HepG2 (cell line): Measurements from ENCODE around the gene NFRKB. TPM values are rescaled to one million over a fixed set of nuclear protein-coding genes. Genes with fewer than 3 reads are reported as not detected.

Source experiments
- ATAC-seq: fragments of 200-7000 bp; cut with Tn5 transposase; 3 replicates; pipeline ENCODE4 v1.9.1; 2020; ENCODE audit warnings: mild to moderate bottlenecking, moderate library complexity
- BruUV-seq: library from RNA; stranded (reverse); fragments of 400-500 nt; replicated peaks from 2 replicates; lab custom pipeline; 2021; lab: Mats Ljungman, UMichigan
- CTCF ChIA-PET: fragments of 300-600 bp; formaldehyde crosslinking; extraction: SDS; loops from one replicate; lab custom pipeline; 2021; ENCODE audit warnings: low total read pairs, inconsistent platforms, low intra/inter-chr PET ratio; lab: Yijun Ruan, JAX
- POLR2A ChIA-PET: fragments of 350-600 bp; sonication (Branson Sonifier 250); formaldehyde crosslinking; loops from one replicate; lab custom pipeline; 2020; ENCODE audit warnings: antibody characterized with exemption, inconsistent platforms; lab: Yijun Ruan, JAX
- DNase-seq: peaks from one replicate; pipeline ENCODE4 v3.0.0-alpha.2; 2015; ENCODE audit warnings: low spot score
- FAIRE-seq: peaks from 3 replicates; lab custom pipeline; 2011; peaks lifted over from hg19 to GRCh38; lab: Jason Lieb, UNC
- H2AFZ ChIP-seq: one replicate; pipeline ENCODE4 v1.6.1; 2011; ENCODE audit warnings: low read length, inconsistent platforms
- H3K27ac ChIP-seq: fragments of 300-600 bp; 3 replicates; pipeline ENCODE4 v1.8.0; 2011; ENCODE audit warnings: mixed run types, mild to moderate bottlenecking, mixed read lengths, low read length, inconsistent platforms; ENCODE audit not compliant: insufficient read depth; ENCODE audit errors: extremely low read length
- H3K27me3 ChIP-seq, 2 experiments: fragments of 200-600 bp in 1 of 2; 2 replicates in 1 of 2; 3 replicates in 1 of 2; pipeline versions ENCODE4 v1.6.0 to v1.8.0; 2011; ENCODE audit warnings: low read length in 2 of 2, mild to moderate bottlenecking in 2 of 2, moderate library complexity in 2 of 2, inconsistent platforms in 1 of 2; ENCODE audit not compliant: insufficient read depth in 2 of 2, control insufficient read depth in 1 of 2
- H3K36me3 ChIP-seq, 2 experiments: fragments of 200-600 bp in 1 of 2; replicated peaks in 1 of 2; 2 replicates in 1 of 2; 3 replicates in 1 of 2; pipeline versions ENCODE4 v1.5.1 to v1.8.0; 2011; ENCODE audit warnings: low read length in 2 of 2, inconsistent platforms in 1 of 2; ENCODE audit not compliant: insufficient read depth in 2 of 2, control insufficient read depth in 1 of 2
- H3K4me1 ChIP-seq: 2 replicates; pipeline ENCODE4 v1.5.1; 2012; ENCODE audit warnings: low read length, inconsistent platforms; ENCODE audit not compliant: insufficient read depth
- H3K4me2 ChIP-seq: 2 replicates; pipeline ENCODE4 v1.6.0; 2011; ENCODE audit warnings: low read depth, low read length, inconsistent platforms
- H3K4me3 ChIP-seq, 3 experiments: fragments of 200-600 bp in 1 of 3; sonication (generic), shearing (Covaris generic) in 1 of 3; replicated peaks in 1 of 3; 2 replicates each; pipeline ENCODE4 v1.5.1; 2011 to 2016; ENCODE audit warnings: low read length in 3 of 3, inconsistent platforms in 2 of 3, low read depth in 2 of 3, mild to moderate bottlenecking in 2 of 3, control low read depth in 1 of 3, mixed read lengths in 1 of 3; ENCODE audit not compliant: insufficient read depth in 1 of 3
- H3K79me2 ChIP-seq: one replicate; pipeline ENCODE4 v1.6.1; 2011; ENCODE audit warnings: low read length, inconsistent platforms; ENCODE audit not compliant: insufficient read depth
- H3K9ac ChIP-seq: 2 replicates; pipeline ENCODE4 v1.6.0; 2011; ENCODE audit warnings: mild to moderate bottlenecking, low read depth, low read length, inconsistent platforms; ENCODE audit not compliant: insufficient read depth
- H3K9me3 ChIP-seq: 2 replicates; pipeline ENCODE4 v1.5.1; 2012; ENCODE audit warnings: mild to moderate bottlenecking, low read length
- H4K20me1 ChIP-seq: 2 replicates; pipeline ENCODE4 v1.6.0; 2011; ENCODE audit warnings: inconsistent platforms, mild to moderate bottlenecking, low read length, moderate library complexity; ENCODE audit not compliant: insufficient read depth
- ADNP ChIP-seq: sonication (generic); formaldehyde crosslinking; IDR thresholded peaks from 2 replicates; pipeline ENCODE4 v1.4.0; 2020; ENCODE audit warnings: missing genetic modification reagents
- CBX5 ChIP-seq: sonication (generic); formaldehyde crosslinking; IDR thresholded peaks from 2 replicates; pipeline ENCODE4 v1.4.0; 2020; ENCODE audit warnings: missing genetic modification reagents, borderline replicate concordance
- CCAR2 ChIP-seq: fragments of 200-400 bp; formaldehyde crosslinking; optimal IDR thresholded peaks from 2 replicates; pipeline ENCODE3; 2018; ENCODE audit warnings: low read depth, mild to moderate bottlenecking, low read length, moderate library complexity
- EEA1 ChIP-seq: sonication (generic); formaldehyde crosslinking; IDR thresholded peaks from 2 replicates; pipeline ENCODE4 v1.5.1; 2020; ENCODE audit warnings: mild to moderate bottlenecking, missing genetic modification reagents, borderline replicate concordance
- HNF4G ChIP-seq, 2 experiments: sonication (generic) in 1 of 2; formaldehyde crosslinking in 1 of 2; IDR thresholded peaks; 2 replicates each; pipeline versions ENCODE4 v1.4.0 to v1.6.1; 2011 to 2020; ENCODE audit warnings: borderline replicate concordance in 2 of 2, low read depth in 2 of 2, mild to moderate bottlenecking in 2 of 2, low read length in 1 of 2, missing genetic modification reagents in 1 of 2, moderate library complexity in 1 of 2
- HNRNPUL1 ChIP-seq: fragments of 200-400 bp; formaldehyde crosslinking; IDR thresholded peaks from 2 replicates; pipeline ENCODE4 v1.6.1; 2017; ENCODE audit warnings: low read depth, mild to moderate bottlenecking, low read length, moderate library complexity
- MXI1 ChIP-seq: IDR thresholded peaks from 3 replicates; pipeline ENCODE4 v1.6.1; 2012; ENCODE audit warnings: low read depth, low read length, inconsistent platforms, borderline replicate concordance
- MYNN ChIP-seq: sonication (generic); formaldehyde crosslinking; IDR thresholded peaks from 2 replicates; pipeline ENCODE4 v1.4.0; 2020; ENCODE audit warnings: mild to moderate bottlenecking, low read depth, missing genetic modification reagents
- SP4 ChIP-seq: sonication (generic); formaldehyde crosslinking; IDR thresholded peaks from 2 replicates; pipeline ENCODE4 v1.8.1; 2023; ENCODE audit warnings: mild to moderate bottlenecking, missing genetic modification reagents
- SRY ChIP-seq: sonication (generic); formaldehyde crosslinking; IDR thresholded peaks from 2 replicates; pipeline ENCODE4 v1.8.0; 2022; ENCODE audit warnings: mild to moderate bottlenecking, missing genetic modification reagents
- TFAP4 ChIP-seq: sonication (generic); IDR thresholded peaks from 2 replicates; pipeline ENCODE4 v1.6.1; 2016; ENCODE audit warnings: low read depth, borderline replicate concordance
- ZBTB44 ChIP-seq: sonication (generic); formaldehyde crosslinking; IDR thresholded peaks from 2 replicates; pipeline ENCODE4 v1.4.0; 2020; ENCODE audit warnings: missing genetic modification reagents
- ZBTB7B ChIP-seq: sonication (generic); formaldehyde crosslinking; IDR thresholded peaks from 2 replicates; pipeline ENCODE4 v1.4.0; 2020; ENCODE audit warnings: missing genetic modification reagents
- ZHX1 ChIP-seq: sonication (generic); formaldehyde crosslinking; IDR thresholded peaks from 2 replicates; pipeline ENCODE4 v1.8.1; 2022; ENCODE audit warnings: low read depth, mild to moderate bottlenecking, missing genetic modification reagents
- ZKSCAN1 ChIP-seq: fragments of 150-350 bp; IDR thresholded peaks from 2 replicates; pipeline ENCODE4 v1.6.1; 2014; ENCODE audit warnings: low read length
- ZMYM4 ChIP-seq: sonication (generic); formaldehyde crosslinking; IDR thresholded peaks from 2 replicates; pipeline ENCODE4 v1.8.1; 2023; ENCODE audit warnings: mild to moderate bottlenecking, missing genetic modification reagents
- ZNF256 ChIP-seq: sonication (generic); formaldehyde crosslinking; conservative IDR thresholded peaks from 2 replicates; pipeline ENCODE4 v1.4.0; 2020; ENCODE audit warnings: missing genetic modification reagents
- ZNF547 ChIP-seq: sonication (generic); formaldehyde crosslinking; IDR thresholded peaks from 2 replicates; pipeline ENCODE4 v1.5.1; 2020; ENCODE audit warnings: mild to moderate bottlenecking, missing genetic modification reagents
- ZNF879 ChIP-seq: sonication (generic); formaldehyde crosslinking; IDR thresholded peaks from 2 replicates; pipeline ENCODE4 v1.8.1; 2023; ENCODE audit warnings: missing genetic modification reagents
- WGBS: methylation state at CpG from one replicate; pipeline ENCODE4 v1.1.6; 2017; ENCODE audit warnings: low lambda C conversion rate; 5-methylcytosine and 5-hydroxymethylcytosine counted together
- in situ Hi-C: cut with HindIII; loops from 2 replicates; pipeline ENCODE4 v1.10.0; 2017; ENCODE audit warnings: low pct_unique_long_range_greater_than_20kb; ENCODE audit not compliant: extremely low pct_ligation_motif_present
- intact Hi-C: fragments of 100-400 bp; cut with micrococcal nuclease; formaldehyde crosslinking; loops from one replicate; pipeline ENCODE4 v1.10.0; 2022; ENCODE audit not compliant: unreplicated experiment
- polyA plus RNA-seq, 8 experiments: library from polyadenylated mRNA; depleted of rRNA in 3 of 8; stranded (reverse) in 7 of 8; unstranded in 1 of 8; fragments of >200 nt; fragmentation: Illumina TruSeq in 4 of 8; extraction: Trizol in 4 of 8; gene quantifications; 2 replicates each; pipeline versions ENCODE4 v1.2.1 to v1.2.3, GENCODE V29; 2011 to 2016; ENCODE audit warnings: low read depth in 4 of 8, missing spikeins in 1 of 8, mixed read lengths in 1 of 8; ENCODE audit not compliant: insufficient read depth in 1 of 8
- total RNA-seq, 5 experiments: library from RNA; depleted of rRNA; stranded (reverse); fragments of >200 nt; fragmentation: Illumina TruSeq; extraction: Trizol; gene quantifications; 2 replicates each; pipeline ENCODE4 v1.2.3, GENCODE V29; 2016; ENCODE audit warnings: low read depth in 1 of 5

The NFRKB gene
- total and polyA plus RNA-seq, 2 of the 13 experiments (the other 11 are each of a cell fraction or from before 2014, with no cell fraction given): 22.9 to 23.7 TPM

- POLR2A ChIA-PET: no interaction called here
- no peak overlapping the region for H2AFZ ChIP-seq
- FAIRE-seq: no peak
Observed at GRCh38 chr11:129880311-129880710, 15.1 kb downstream of the NFRKB start.

More at GRCh38 chr11:129880311-129880710, 15.1 kb downstream of the NFRKB start:
- no peaks in the 10 kb centered on the region for H4K20me1 ChIP-seq
- WGBS: 100% methylated on average over 3 of the region's 3 CpGs
- no peaks in the 10 kb centered on the region for H3K9me3 ChIP-seq
- peaks cover 47 to 97% of the 10 kb centered on the region in 2 experiments for H3K36me3 ChIP-seq
- TF ChIP-seq ZHX1 (CRISPR knock-in tag): no peak
- no peak for TF ChIP-seq MXI1
- TF ChIP-seq CCAR2: no peak
- no peak for TF ChIP-seq ZKSCAN1
- TF ChIP-seq SP4 (CRISPR knock-in tag): no peak
- TF ChIP-seq TFAP4: no peak
- TF ChIP-seq ZNF879: no peak
- no peak for TF ChIP-seq ADNP
- no peak for TF ChIP-seq ZNF547
- no peak for TF ChIP-seq HNF4G (IDR thresholded peaks at IDR 0.05; ENCODE audit: borderline replicate concordance, low read depth, low read length)
- no peak for TF ChIP-seq HNF4G (CRISPR knock-in tag; IDR thresholded peaks at IDR 0.05; ENCODE audit: borderline replicate concordance, low read depth)
- no peak for TF ChIP-seq ZBTB44 (CRISPR knock-in tag)
- no peak for TF ChIP-seq EEA1 (CRISPR knock-in tag)
- TF ChIP-seq MYNN (CRISPR knock-in tag): no peak
- no peak for TF ChIP-seq CBX5 (CRISPR knock-in tag)
- no peak for TF ChIP-seq ZNF256 (CRISPR knock-in tag)
- TF ChIP-seq ZMYM4 (CRISPR knock-in tag): no peak
- no peak for TF ChIP-seq ZBTB7B (CRISPR knock-in tag)
- no peak for TF ChIP-seq HNRNPUL1
- TF ChIP-seq SRY: no peak
- no TSS peak for BruUV-seq
- ATAC-seq (no peak), DNase-seq (no peak)
- no peak overlapping the region for H3K4me3 ChIP-seq
- no peak overlapping the region for H3K27ac ChIP-seq
- H3K4me1 ChIP-seq: no peaks in the 10 kb centered on the region
- CTCF ChIA-PET: interaction anchor here (1.2 kb wide), 1 partner anchor 95 kb away, joined by 3 read pairs; no protein-coding TSS in a partner anchor
- no peaks in the 10 kb centered on the region for H3K27me3 ChIP-seq
- H3K79me2 ChIP-seq: no peaks in the 10 kb centered on the region
- no peak overlapping the region for H3K9ac ChIP-seq
- in situ Hi-C loops (no loop called here), intact Hi-C loops (no loop called here)
- no peak overlapping the region for H3K4me2 ChIP-seq
